Ishikawa (cell line): ENCODE measurements around the gene ABCB11.

Experiments used
- EP300 ChIP-seq: IDR thresholded peaks from 2 replicates; pipeline ENCODE4 v1.6.1; 2012; ENCODE audit warnings: borderline replicate concordance
- MAX ChIP-seq: IDR thresholded peaks from 2 replicates; pipeline ENCODE4 v1.6.1; 2012
- NFIC ChIP-seq: IDR thresholded peaks from 2 replicates; pipeline ENCODE4 v1.6.1; 2012
- USF1 ChIP-seq: IDR thresholded peaks from 2 replicates; pipeline ENCODE4 v1.6.1; 2012
- YY1 ChIP-seq: IDR thresholded peaks from 2 replicates; pipeline ENCODE4 v1.6.1; 2012; ENCODE audit warnings: low read depth

- no peak for TF ChIP-seq EP300
- no peak for TF ChIP-seq USF1
- TF ChIP-seq NFIC: no peak
- no peak for TF ChIP-seq YY1
- TF ChIP-seq MAX: no peak
Measured at GRCh38 chr2:169009865-169010579, 21.1 kb downstream of the ABCB11 start.
